ENCODE results near the gene GPS1.

GRCh38 chr17:82003411-82004381 is 48.0 kb upstream of the GPS1 start:
- no peak for TF ChIP-seq TAF1 (IDR thresholded peaks at IDR 0.05; ENCODE audit: borderline replicate concordance, insufficient read depth, low read length)
- TF ChIP-seq, protein P1, sequence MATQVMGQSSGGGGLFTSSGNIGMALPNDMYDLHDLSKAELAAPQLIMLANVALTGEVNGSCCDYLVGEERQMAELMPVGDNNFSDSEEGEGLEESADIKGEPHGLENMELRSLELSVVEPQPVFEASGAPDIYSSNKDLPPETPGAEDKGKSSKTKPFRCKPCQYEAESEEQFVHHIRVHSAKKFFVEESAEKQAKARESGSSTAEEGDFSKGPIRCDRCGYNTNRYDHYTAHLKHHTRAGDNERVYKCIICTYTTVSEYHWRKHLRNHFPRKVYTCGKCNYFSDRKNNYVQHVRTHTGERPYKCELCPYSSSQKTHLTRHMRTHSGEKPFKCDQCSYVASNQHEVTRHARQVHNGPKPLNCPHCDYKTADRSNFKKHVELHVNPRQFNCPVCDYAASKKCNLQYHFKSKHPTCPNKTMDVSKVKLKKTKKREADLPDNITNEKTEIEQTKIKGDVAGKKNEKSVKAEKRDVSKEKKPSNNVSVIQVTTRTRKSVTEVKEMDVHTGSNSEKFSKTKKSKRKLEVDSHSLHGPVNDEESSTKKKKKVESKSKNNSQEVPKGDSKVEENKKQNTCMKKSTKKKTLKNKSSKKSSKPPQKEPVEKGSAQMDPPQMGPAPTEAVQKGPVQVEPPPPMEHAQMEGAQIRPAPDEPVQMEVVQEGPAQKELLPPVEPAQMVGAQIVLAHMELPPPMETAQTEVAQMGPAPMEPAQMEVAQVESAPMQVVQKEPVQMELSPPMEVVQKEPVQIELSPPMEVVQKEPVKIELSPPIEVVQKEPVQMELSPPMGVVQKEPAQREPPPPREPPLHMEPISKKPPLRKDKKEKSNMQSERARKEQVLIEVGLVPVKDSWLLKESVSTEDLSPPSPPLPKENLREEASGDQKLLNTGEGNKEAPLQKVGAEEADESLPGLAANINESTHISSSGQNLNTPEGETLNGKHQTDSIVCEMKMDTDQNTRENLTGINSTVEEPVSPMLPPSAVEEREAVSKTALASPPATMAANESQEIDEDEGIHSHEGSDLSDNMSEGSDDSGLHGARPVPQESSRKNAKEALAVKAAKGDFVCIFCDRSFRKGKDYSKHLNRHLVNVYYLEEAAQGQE (IDR thresholded peaks at IDR 0.05; ENCODE audit: insufficient read depth in 1 of 2, low read depth in 2 of 2, low read length in 2 of 2): 0 out of 4 replicates have a peak, but pooled peaks of 1 of the 2 experiments have one; percentile 40
